Mammary epithelial cell (primary cell): ENCODE results near the gene ADAM8.

ENCODE experiments used
- CTCF ChIP-seq, 2 donors: IDR thresholded peaks in 1 of 2; conservative IDR thresholded peaks in 1 of 2; 2 replicates each; pipeline ENCODE4 v1.5.1; 2011 to 2012; ENCODE audit warnings: inconsistent platforms in 2 of 2, low read length in 2 of 2, mild to moderate bottlenecking in 2 of 2, control low read depth in 1 of 2, low read depth in 1 of 2; ENCODE audit not compliant: insufficient read depth in 1 of 2; ENCODE audit errors: extremely low read depth in 1 of 2
- EZH2 ChIP-seq: IDR thresholded peaks from 2 replicates; pipeline ENCODE4 v1.6.1; 2012; ENCODE audit warnings: low read length, inconsistent platforms, borderline replicate concordance

- TF ChIP-seq CTCF (conservative IDR thresholded peaks at IDR 0.05 in 1 of 2, IDR thresholded peaks at IDR 0.05 in 1 of 2; ENCODE audit: extremely low read depth in 1 of 2, insufficient read depth in 1 of 2, low read depth in 1 of 2, low read length in 2 of 2) (no peak), EZH2 (no peak)
These were observed 23.2 kb downstream of the ADAM8 start for GRCh38 chr10:133253361-133253955.
